HuH-7.5 (cell line): ENCODE measurements around the gene TENM4.
"Not testable (repeated sequence)": the region's sequence is repeated elsewhere in the genome, so short reads cannot be mapped to it uniquely, and the experiment has no call there.

Experiments
- DNase-seq: peaks from one replicate; pipeline ENCODE4 v3.0.0; 2011; ENCODE audit warnings: low spot score

The TENM4 gene

DNA sequence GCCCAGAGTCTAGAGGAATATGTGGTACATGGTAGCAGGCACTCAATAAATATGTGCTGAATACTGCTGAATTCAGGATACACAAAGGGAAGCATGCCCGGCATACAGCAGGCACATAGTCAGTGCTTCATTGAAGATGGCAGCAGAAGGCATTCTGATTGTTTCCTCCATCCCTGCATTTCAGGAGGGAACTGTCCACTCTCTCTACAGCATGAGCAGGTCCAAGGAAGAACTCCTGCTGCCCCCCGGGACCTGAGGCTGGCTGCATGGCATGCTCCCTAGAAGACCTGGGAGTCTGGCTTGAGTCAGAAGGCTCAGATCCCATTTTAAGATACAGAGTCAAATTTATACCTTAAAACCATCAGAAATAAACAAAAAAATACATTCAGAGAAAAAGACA lies 546.8 kb downstream of the TENM4 start:
- DNase-seq: no peak

- DNase-seq: no peak
Observed at GRCh38 chr11:78889698-78890097, 551.1 kb downstream of the TENM4 start.

DNA sequence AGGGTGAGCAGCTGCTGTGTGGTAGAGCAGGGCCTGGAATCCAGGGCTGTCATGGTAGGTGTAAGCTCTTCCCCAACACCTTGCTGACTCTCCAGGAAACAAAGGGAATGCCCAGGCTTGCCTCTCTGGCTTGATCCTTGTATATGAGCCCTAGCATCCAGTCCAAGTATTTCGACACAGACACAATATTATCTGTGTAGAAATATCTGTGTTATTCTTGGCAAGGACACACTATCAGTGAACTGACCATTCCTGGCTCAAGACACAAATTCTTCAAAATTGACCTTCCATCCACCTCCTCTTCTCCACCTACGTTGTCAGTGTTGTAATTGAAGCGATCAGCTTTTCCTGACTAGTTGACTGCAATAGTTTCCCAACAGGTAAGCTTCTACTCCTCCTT lies 554.2 kb downstream of the TENM4 start:
- no peak for DNase-seq

DNA sequence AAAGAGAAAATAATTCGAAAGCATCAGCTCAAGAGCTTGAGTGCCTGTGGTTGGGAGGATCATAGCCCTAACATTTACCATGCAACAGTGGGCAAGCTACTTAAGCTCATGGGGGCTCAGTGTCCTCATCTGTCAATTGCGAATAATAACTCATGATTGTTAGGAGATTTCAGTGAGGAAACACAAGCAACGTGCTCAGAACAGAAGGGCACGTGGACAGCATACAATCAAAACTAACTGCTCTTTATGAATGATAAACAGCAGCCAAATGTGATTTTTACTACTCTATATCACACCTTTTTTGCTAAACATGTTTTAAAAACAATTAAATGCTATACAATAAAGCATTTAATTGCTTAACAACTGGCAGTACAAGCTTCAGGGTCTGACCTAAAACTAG lies 556.1 kb downstream of the TENM4 start:
- no peak for DNase-seq

DNA sequence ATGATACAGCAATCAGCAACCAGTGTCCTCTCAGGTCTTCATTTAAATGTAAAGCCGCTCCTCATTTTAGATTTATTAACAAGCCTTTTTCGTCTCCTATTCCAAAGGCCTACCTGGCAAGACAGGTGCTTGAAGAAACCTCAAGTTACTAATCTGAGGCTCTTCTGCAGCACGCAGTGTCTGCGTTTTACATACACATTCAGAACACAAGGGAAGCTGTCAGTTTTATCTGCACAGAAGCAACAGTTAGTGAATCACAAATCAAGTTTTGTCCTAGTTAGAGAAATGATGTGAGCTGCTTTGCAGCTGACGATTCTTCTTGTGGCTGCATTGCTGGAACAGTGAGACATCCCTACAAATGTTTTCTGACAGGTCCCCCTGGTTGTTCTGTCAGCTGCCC lies 557.3 kb downstream of the TENM4 start:
- DNase-seq: no peak

DNA sequence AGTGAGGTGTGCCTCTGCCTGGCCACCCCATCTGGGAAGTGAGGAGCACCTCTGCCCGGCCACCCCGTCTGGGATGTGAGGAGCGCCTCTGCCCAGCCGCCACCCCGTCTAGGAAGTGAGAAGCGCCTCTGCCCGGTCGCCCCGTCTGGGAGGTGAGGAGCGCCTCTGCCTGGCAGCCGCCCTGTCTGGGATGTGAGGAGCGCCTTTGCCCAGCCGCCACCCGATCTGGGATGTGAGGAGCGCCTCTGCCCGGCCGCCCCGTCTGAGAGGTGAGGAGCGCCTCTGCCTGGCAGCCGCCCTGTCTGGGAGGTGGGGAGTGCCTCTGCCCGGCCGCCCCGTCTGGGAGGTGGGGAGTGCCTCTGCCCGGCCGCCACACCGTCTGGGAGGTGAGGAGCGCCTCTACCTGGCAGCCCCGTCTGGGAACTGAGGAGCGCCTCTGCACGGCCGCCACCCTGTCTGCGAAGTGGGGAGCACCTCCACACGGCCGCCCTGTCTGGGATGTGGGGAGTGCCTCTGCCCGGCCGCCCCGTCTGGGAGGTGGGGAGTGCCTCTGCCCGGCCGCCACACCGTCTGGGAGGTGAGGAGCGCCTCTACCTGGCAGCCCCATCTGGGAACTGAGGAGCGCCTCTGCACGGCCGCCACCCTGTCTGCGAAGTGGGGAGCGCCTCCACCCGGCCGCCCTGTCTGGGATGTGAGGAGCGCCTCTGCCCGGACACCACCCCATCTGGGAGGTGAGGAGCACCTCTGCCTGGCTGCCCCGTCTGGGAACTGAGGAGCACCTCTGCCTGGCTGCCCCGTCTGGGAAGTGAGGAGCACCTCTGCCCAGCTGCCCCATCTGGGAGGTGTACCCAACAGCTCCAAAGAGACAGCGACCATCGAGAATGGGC lies 561.5 kb downstream of the TENM4 start:
- not testable (repeated sequence) for DNase-seq

- DNase-seq: no peak
Observed at GRCh38 chr11:78878631-78879030, 562.2 kb downstream of the TENM4 start.

- no peak for DNase-seq
Observed at GRCh38 chr11:78876676-78877075, 564.2 kb downstream of the TENM4 start.

DNA sequence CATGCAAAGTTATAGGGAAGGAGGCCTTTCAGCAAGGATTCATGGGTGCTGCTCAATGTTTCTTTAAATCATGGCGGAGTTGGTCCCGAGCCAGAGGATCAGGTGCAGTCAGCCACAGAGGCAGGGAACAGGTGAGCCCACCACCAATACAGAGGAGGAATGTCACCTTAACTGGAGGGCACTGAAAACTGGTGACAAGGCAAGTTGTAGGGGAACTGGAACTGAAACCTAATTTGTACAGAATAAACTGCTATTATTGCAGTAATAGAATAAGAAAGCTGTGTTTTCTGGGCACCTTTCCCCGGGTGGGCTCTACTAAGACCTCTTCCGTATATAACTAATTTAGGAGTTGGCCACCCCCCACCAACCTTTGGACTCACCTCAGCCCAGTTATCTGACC lies 570.2 kb downstream of the TENM4 start:
- no peak for DNase-seq

DNA sequence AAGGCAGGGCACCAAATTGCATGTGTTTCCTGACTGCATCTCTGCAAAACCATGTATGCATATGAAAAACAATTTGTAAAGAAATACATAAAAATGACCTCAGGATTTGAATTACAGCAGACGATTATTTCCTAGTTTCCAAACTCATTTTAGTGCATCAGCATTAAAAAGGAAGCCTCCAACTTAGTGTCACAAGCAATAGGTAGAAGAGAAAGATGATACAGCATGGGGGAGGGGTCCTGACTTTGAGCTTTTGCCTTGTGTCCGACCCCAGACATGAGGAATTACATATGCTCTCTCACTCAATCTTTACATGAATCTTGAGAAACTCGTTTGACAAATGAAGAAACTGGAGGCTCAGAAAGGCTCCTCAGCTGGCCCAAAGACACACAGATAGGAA lies 571.5 kb downstream of the TENM4 start:
- DNase-seq: no peak

DNA sequence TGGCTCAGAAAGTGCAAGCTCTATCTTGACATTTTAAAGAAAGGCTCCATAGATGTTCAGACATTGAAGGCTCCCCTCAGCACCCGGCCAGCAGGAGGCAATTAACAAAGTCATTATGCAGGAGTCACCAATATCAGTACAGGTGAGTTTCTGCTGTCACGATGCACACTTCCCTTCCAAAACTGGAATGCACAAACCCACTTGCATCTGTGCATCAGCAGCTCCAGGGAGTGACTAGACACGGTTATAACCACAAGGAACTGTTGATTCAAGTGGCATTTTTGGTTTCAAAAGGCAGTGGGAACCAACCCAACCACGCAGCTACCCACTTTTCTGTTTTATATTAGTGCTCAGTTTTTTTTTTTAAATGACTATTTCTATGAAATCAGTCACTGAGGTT lies 572.3 kb downstream of the TENM4 start:
- no peak for DNase-seq

DNA sequence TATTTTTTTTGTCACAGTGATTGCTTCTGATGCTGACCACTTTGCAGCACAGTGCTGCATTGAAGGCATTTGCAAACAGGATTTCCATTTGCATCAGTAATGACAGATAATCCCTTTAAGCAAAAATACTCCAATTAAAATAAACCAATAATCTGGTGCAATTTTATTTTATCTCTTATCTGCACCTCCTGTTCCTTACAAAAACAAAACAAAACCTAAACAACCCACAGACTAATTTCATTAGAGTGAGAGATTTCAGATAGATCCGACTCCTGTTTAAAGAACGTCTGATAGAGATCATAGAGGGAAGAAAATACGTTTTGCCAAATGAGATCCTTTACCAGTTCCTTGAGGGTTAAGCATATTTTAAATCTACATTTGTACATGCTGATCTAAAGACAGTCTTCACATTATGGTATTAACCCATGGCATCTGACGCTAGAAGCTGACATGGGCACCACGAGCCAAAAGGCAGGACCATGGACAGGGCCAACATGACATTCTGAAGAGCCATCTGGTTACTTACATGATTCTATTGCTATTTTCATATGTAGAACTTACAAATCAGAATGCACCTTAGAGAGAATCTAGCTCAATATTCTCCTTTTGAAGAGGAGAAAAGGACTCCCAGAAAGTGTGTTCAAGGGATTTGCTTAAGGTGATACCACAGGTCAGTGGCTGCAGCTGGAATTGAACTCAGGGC lies 580.0 kb downstream of the TENM4 start:
- DNase-seq: no peak

GRCh38 chr11:78857688-78858087 lies 583.1 kb downstream of the TENM4 start:
- no peak for DNase-seq

DNA sequence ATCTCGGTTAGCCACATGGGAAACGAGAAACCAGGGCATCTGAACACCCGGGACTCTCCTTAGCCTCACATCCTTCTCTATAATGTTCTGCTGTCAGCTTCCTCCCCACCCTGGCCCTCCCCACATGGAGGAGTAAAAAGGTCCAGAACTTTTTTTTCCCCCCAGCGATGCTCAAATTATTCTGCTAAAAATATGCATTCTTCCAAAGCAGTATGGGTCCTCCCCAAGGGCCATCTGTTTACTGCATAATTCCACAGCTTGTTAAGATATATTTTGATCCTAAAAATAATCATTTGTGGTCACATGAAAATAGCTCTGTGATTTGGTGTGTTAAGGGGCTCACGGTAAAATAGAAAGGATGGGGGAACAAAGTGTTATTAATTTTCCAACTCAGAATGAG lies 584.6 kb downstream of the TENM4 start:
- no peak for DNase-seq

DNA sequence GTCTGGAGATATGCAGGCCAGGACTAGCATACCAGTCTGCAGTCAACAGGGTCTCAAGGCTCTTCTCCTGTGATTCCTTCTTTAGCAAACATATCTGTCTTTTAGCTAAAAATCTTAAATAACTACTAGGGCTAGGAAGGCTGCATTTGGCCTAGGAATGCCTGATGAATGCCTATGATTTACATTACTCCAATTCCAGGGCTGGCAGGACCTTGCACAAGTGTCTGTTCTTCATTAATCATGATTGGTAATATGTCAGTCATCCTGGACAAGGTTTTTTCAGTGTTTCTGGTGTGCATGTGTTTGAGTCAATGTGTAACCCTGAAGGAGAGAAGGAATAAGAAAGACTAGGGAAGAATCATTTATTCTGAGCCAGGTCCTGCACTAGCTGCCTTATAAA lies 585.7 kb downstream of the TENM4 start:
- no peak for DNase-seq

GRCh38 chr11:78853521-78853920 lies 587.3 kb downstream of the TENM4 start:
- no peak for DNase-seq

- DNase-seq: no peak
Observed at GRCh38 chr11:78851878-78852586, 588.8 kb downstream of the TENM4 start.

DNA sequence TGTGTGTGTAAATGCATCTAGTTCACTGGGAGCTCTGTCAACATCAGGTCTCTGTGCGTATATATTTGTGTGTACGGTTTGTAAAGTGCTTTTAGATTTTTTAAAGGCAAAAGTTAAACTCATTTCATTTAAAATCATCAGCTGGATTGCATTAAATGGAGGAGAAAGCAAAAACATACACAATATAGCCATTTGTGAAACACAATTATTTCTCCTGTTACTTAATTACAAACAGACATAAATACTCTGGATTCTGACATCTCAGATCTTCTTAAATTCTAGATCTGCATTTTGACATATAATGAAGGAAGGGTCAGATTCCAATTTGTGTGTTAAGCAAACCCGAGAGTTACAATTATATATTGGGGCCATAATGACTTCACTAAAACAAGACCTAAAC lies 590.8 kb downstream of the TENM4 start:
- DNase-seq: no peak

DNA sequence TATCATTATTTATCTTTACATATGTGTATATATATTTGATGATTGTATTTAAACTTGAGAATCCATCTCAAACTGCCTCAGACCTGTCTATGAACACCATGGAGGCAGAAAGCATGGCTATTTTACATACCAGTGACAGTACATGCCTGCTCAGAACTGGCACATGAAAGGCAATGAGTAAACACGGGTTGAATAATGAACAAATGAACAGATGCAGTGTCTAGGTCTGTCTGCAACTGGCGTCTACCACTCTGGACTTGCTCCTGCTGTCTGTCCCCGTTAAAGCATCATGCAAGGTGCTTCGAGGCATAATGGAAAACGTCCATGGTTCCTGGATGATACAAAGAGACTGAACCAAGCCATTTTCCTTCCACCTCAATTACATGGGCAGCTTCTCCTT lies 594.6 kb downstream of the TENM4 start:
- DNase-seq: no peak

- no peak for DNase-seq
Observed at GRCh38 chr11:78845496-78845895, 595.3 kb downstream of the TENM4 start.

DNA sequence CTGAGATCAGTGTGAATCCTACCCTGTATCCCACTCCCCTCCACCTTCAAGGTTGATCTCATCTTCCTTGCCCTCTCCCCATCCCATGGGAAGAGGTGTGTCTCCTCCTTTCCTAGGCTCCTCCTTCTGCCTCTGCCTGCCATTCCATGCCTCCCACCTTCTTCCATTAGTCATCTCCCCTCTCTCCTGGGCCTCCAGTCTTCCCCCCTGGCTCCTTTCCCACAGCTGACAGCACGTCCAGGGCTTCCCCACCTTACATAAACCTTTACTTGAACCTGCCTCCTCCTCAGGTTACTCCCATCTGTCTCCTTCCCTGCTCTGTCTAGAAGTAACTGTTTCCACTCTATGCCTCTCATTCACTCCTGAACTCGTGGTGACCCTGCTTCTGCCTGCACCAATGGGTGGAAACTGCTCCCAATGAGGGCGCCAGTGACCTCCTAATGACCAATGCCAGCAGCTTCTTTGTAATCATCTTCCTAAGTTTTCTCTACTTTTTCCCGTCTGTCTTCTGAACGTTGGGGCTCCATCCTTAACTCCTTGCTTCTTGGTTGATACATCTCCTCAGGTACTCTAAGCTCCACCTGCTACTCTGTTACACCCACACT lies 599.3 kb downstream of the TENM4 start:
- no peak for DNase-seq

GRCh38 chr11:78840623-78841022 lies 600.2 kb downstream of the TENM4 start:
- no peak for DNase-seq

GRCh38 chr11:78840200-78840599 lies 600.6 kb downstream of the TENM4 start:
- no peak for DNase-seq
